HG02798 (cell line): ENCODE data around the gene ZP2.
"Not testable (repeated sequence)": the region's sequence is repeated elsewhere in the genome, so short reads cannot be mapped to it uniquely, and the experiment has no call there.

Source experiments
- ATAC-seq: cut with Tn5 transposase; IDR thresholded peaks from one replicate; pipeline ENCODE4 v1.9.1; 2021; ENCODE audit warnings: mild to moderate bottlenecking; ENCODE audit not compliant: unreplicated experiment, poor library complexity

The ZP2 gene

GRCh38 chr16:21218153-21218552 is 6.8 kb upstream of the ZP2 start:
- no peak for ATAC-seq

GRCh38 chr16:21217121-21217520 is 5.7 kb upstream of the ZP2 start:
- no peak for ATAC-seq

GRCh38 chr16:21214086-21214485 is 2.7 kb upstream of the ZP2 start:
- ATAC-seq = no peak

GRCh38 chr16:21208446-21209230 is 2.7 kb downstream of the ZP2 start:
- no peak for ATAC-seq

- ATAC-seq = no peak
These were observed 4.8 kb downstream of the ZP2 start for GRCh38 chr16:21206550-21206949.

- no peak for ATAC-seq
These were observed 6.1 kb downstream of the ZP2 start for GRCh38 chr16:21205303-21205702.

GRCh38 chr16:21203155-21203797 is 8.1 kb downstream of the ZP2 start:
- no peak for ATAC-seq

- ATAC-seq = no peak
These were observed 11.7 kb downstream of the ZP2 start for GRCh38 chr16:21199607-21200218.

- no peak for ATAC-seq
These were observed 13.8 kb downstream of the ZP2 start for GRCh38 chr16:21197621-21198020.

GRCh38 chr16:21197112-21197511 is 14.3 kb downstream of the ZP2 start:
- ATAC-seq = no peak

GRCh38 chr16:21195330-21195729 is 16.0 kb downstream of the ZP2 start:
- ATAC-seq = not testable (repeated sequence)

- no peak for ATAC-seq
These were observed 16.5 kb downstream of the ZP2 start for GRCh38 chr16:21194771-21195301.

GRCh38 chr16:21192991-21193390 is 18.4 kb downstream of the ZP2 start:
- no peak for ATAC-seq

GRCh38 chr16:21190599-21190998 is 20.8 kb downstream of the ZP2 start:
- no peak for ATAC-seq

GRCh38 chr16:21190013-21190412 is 21.4 kb downstream of the ZP2 start:
- no peak for ATAC-seq

GRCh38 chr16:21189311-21189710 is 22.1 kb downstream of the ZP2 start:
- no peak for ATAC-seq

- no peak for ATAC-seq
These were observed 25.1 kb downstream of the ZP2 start for GRCh38 chr16:21186326-21186691.

- no peak for ATAC-seq
These were observed 25.6 kb downstream of the ZP2 start for GRCh38 chr16:21185659-21186325.

- no peak for ATAC-seq
These were observed 26.5 kb downstream of the ZP2 start for GRCh38 chr16:21184834-21185233.

GRCh38 chr16:21183995-21184394 is 27.4 kb downstream of the ZP2 start:
- no peak for ATAC-seq

- ATAC-seq = no peak
These were observed 31.4 kb downstream of the ZP2 start for GRCh38 chr16:21179983-21180365.
